Stimulated activated memory B cell treated with anti-CD40 and anti-IgM and Interleukin-4, amounts not matched to agents 10 μg/mL and 1 μg/mL and 100 μg/mL, for 72 hours (primary cell): Measurements from ENCODE around the gene DOCK2.

ENCODE experiments used
- ATAC-seq: fragments of 150-1000 bp; cut with Tn5 transposase; 2 replicates; pipeline ENCODE4 v1.10.0; 2021
- H3K27ac Mint-ChIP-seq: one replicate; pipeline ENCODE4 v1.8.0; 2022; ENCODE audit warnings: mild to moderate bottlenecking, mixed read lengths
- H3K27me3 Mint-ChIP-seq: one replicate; pipeline ENCODE4 v1.8.0; 2022; ENCODE audit warnings: mixed read lengths
- H3K36me3 Mint-ChIP-seq: one replicate; pipeline ENCODE4 v1.8.0; 2022; ENCODE audit warnings: mixed read lengths
- H3K4me1 Mint-ChIP-seq: one replicate; pipeline ENCODE4 v1.8.0; 2022; ENCODE audit warnings: mixed read lengths
- H3K4me3 Mint-ChIP-seq: one replicate; pipeline ENCODE4 v1.8.0; 2022; ENCODE audit warnings: mild to moderate bottlenecking, moderate library complexity, mixed read lengths
- H3K9me3 Mint-ChIP-seq: one replicate; pipeline ENCODE4 v1.8.0; 2022; ENCODE audit warnings: mixed read lengths

The DOCK2 gene

DNA sequence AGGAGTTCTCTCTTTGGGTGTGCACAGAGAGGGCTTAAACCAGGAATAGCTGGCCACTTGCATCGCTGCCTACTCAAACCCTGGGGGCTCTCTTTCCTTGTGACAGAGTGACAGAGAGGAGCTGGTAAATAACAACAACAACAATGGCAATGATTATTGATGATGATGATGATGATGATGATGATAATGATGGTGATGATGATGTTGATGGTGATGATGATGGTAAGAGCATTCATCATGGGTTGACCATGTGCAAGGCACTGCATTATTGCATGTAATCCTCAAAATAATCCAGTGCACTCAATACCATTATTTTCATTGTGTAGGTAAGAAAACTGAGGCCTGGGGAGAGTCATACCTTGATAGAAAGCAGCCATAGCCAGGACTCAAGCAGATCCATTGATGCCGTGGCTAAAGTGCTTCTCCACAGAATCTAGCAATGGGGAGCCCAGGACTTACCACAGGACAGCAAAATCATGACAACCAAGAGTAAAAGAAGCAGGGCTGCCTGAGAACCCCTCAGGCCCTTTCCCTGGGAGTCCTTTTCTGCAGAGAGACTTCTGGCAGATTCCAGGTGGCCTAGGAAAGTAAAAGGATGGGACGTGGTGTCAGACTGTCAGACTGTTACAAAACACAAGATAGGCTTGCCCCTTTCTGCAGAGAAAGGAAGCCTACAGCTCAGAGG lies 473.5 kb downstream of the DOCK2 start:
- H3K9me3 Mint-ChIP-seq: no peaks in the 10 kb centered on the region
- no peak overlapping the region for H3K4me3 Mint-ChIP-seq
- no peak for ATAC-seq
- H3K4me1 Mint-ChIP-seq: no peaks in the 10 kb centered on the region
- no peak overlapping the region for H3K27ac Mint-ChIP-seq
- H3K36me3 Mint-ChIP-seq: no peaks in the 10 kb centered on the region
- H3K27me3 Mint-ChIP-seq: peaks cover 11% of the 10 kb centered on the region

DNA sequence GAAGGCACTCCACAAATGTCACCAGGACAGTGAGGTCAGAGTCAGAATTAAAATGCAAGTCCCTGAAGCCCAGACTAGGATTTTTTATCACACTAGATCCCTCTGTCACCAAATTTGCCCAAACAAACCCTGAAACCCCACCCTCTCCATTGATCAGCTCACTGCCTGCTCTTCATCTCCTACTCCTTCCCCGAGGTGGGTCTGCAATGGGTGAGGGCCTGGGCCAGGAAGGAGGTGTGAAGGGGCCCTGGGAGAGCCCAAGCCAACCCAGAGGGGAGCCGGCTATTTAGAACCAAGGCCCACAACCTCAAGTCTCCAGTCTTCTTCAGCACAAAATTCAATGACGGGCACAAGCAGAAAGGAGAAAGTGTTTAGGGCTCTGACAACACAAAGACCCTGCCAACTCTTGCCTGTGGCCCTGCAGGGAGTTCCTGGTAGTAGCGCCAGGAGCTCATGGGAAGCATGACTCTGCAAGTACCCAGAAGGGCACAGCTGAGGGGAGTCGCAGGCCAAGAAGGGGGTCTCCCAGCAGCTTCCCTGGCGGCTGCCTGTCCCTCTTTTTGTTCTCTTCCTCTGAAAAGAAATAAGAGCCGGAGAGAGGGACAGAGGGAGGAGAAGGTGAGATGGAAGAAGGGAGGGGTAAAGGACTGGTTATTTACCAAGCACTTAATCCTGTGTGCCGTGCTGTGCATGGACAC lies 474.2 kb downstream of the DOCK2 start:
- Mint-ChIP-seq H3K27me3 (peaks cover 9% of the 10 kb centered on the region), H3K4me3 (no peak overlapping the region), H3K36me3 (no peaks in the 10 kb centered on the region), H3K9me3 (no peaks in the 10 kb centered on the region), H3K4me1 (no peaks in the 10 kb centered on the region), H3K27ac (no peak overlapping the region)
- ATAC-seq: no peak

DNA sequence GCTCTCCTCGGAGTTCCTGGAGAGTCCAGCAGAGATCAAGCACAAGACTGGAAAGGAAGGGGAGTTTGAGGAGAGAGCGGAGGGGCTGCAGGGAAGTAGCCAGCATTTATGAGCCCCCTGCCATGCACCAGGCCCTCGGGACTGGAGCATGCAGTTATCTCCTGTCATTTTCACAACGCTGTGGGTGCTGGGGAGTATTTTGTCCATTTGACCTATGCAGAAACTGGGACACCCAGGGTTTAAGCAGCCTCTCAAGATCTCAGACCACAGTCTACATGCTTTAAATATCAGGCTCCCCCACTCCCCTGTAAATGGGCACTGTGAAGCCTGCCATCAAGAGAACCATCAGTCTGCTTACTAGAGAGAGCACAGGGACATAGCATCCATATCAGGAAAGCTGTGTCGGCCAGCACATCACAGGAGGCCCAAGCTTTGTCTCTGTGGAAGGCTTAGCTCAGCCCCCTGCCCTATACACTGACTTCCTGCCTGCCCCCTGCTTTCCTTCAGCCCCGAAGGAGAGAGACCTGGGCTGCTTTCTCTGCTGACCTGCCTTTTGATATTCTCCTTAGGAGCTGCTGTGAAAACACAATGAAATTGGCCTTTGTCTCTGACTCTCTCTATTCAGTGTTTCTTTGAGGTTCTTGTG lies 475.9 kb downstream of the DOCK2 start:
- no peak overlapping the region for H3K4me3 Mint-ChIP-seq
- H3K27me3 Mint-ChIP-seq: peaks cover 7% of the 10 kb centered on the region
- H3K36me3 Mint-ChIP-seq: no peaks in the 10 kb centered on the region
- no peak for ATAC-seq
- no peaks in the 10 kb centered on the region for H3K9me3 Mint-ChIP-seq
- no peak overlapping the region for H3K27ac Mint-ChIP-seq
- no peaks in the 10 kb centered on the region for H3K4me1 Mint-ChIP-seq

DNA sequence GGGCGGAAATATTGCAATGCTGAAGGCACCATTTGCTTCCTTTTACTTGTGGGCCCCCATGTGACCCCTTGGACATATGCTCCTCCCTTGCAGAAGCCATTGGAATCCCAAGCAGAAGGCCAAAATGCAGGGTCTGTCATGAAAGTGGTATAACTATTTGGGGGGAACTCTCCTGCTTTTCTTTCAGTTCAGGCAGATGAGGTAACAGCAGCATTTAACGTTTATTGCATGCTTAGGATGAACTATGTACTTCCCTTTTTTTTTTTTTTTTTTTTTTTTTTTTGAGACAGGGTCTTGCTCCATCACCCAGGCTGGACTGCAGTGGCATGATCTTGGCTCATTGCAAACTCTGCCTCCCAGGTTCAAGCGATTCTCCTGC lies 476.4 kb downstream of the DOCK2 start:
- ATAC-seq: no peak
- Mint-ChIP-seq H3K4me3 (no peak overlapping the region), H3K27me3 (peaks cover 2% of the 10 kb centered on the region)

DNA sequence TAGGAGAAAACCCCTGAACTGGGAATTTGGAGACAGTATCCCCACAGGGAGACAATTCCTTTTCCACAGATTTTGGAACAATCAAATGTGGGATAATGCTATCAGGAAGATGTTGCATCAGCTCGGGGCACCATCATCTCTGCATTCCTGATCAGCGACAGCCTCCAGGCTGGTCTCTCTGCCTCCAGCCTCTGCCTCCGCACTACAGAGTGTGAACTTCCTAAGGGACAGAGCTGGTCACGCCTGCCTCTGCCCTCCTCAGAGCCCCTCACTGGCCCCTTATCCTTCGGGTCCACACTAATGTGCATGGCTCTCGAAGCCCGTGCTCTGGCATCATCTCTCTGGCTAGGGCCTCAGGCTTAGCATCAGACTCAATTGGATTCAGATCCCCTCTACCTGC lies 477.2 kb downstream of the DOCK2 start:
- H3K9me3 Mint-ChIP-seq: no peaks in the 10 kb centered on the region
- no peak overlapping the region for H3K4me3 Mint-ChIP-seq
- no peaks in the 10 kb centered on the region for H3K4me1 Mint-ChIP-seq
- ATAC-seq: no peak
- no peaks in the 10 kb centered on the region for H3K36me3 Mint-ChIP-seq
- no peak overlapping the region for H3K27ac Mint-ChIP-seq
- H3K27me3 Mint-ChIP-seq: no peaks in the 10 kb centered on the region

More for the DNA sequence above, 476.4 kb downstream of the DOCK2 start:
- no peak overlapping the region for H3K27ac Mint-ChIP-seq
- no peaks in the 10 kb centered on the region for H3K9me3 Mint-ChIP-seq
- no peaks in the 10 kb centered on the region for H3K4me1 Mint-ChIP-seq
- no peaks in the 10 kb centered on the region for H3K36me3 Mint-ChIP-seq

DNA sequence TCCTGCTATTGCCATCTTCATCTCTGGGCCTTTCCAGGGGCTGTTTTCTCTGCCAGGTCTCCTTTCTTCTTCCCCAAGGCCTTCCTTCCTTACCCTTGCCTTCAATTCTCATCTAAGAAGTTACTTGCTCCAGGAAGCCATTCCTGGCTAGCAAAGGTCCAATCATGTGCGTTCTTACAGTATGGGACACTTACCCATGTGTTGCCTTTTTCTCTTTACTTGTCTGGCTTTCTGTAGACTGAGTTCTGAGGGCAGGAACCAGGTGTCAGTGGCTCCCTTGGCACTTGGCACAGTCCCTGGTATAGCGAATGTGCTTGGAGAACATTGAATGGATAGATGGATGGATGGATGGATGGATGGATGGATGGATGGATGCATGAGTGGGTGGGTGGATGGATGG lies 478.9 kb downstream of the DOCK2 start:
- H3K27me3 Mint-ChIP-seq: peaks cover 9% of the 10 kb centered on the region
- no peak for ATAC-seq
- H3K4me1 Mint-ChIP-seq: no peaks in the 10 kb centered on the region
- H3K36me3 Mint-ChIP-seq: no peaks in the 10 kb centered on the region
- no peak overlapping the region for H3K27ac Mint-ChIP-seq
- no peak overlapping the region for H3K4me3 Mint-ChIP-seq
- H3K9me3 Mint-ChIP-seq: no peaks in the 10 kb centered on the region

DNA sequence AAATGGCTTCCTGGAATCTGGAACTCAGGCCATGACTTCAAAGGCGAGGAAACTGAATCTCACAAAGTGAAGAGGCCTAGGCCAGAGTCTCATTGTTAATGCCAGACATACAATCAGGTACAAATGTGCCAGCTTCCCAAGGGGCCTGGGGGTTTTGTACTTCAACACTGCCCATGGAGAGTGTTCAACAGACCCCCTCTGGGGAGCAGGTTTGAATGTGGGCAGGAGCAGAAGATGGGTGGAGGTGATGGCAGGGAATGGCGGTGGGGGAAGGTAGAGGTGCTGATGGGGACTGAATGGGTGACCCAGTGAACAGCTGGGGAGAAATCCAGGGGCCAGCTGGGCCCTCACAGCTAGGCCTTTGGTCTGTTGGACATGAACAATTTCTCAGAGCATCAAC lies 480.7 kb downstream of the DOCK2 start:
- Mint-ChIP-seq H3K4me3 (no peak overlapping the region), H3K27ac (no peak overlapping the region), H3K36me3 (no peaks in the 10 kb centered on the region), H3K27me3 (peaks cover 21% of the 10 kb centered on the region), H3K9me3 (no peaks in the 10 kb centered on the region), H3K4me1 (no peaks in the 10 kb centered on the region)
- no peak for ATAC-seq

DNA sequence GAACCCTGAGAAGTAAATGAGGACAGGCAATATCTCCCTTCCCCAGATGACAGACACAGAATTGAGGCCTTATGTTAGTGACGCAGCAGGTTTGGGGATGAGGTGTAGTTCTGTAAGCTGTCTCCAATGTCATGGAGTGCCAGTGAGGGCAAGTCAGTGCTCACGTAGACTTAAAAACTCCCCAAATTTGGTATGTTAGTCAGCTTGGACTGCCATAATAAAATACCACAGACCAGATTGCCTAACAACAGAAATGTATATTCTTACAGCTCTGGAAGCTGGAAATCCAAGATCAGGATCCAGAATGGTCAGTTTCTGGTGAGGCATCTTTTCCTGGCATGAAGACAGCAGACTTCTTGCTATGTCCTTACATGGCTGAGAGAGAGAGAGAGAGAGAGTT lies 483.5 kb downstream of the DOCK2 start:
- Mint-ChIP-seq H3K36me3 (no peaks in the 10 kb centered on the region), H3K9me3 (peaks cover 4% of the 10 kb centered on the region)

DNA sequence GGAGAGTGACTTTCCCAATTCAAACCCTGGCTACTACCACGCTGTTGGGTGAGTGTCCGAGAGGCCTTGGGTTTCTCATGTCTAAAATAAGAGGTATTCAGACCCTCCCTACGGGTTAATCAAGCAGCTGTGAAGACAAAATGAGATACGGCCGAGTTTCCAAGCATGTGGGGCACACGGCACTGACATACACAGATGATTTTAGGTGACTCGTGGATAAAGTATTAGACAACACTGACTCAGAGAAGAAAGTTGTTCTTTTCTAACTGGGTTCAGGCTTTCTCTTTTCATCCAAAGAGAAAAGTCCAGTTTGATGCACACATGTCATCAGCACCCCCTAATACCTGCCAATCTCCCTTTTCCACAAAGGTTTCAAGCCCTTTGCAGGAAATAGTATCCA lies 484.2 kb downstream of the DOCK2 start:
- Mint-ChIP-seq H3K36me3 (no peaks in the 10 kb centered on the region), H3K4me1 (no peaks in the 10 kb centered on the region), H3K27ac (no peak overlapping the region), H3K27me3 (peaks cover 33% of the 10 kb centered on the region), H3K9me3 (peaks cover 10% of the 10 kb centered on the region), H3K4me3 (no peak overlapping the region)
- no peak for ATAC-seq

More for the DNA sequence above, 483.5 kb downstream of the DOCK2 start:
- H3K4me3 Mint-ChIP-seq: no peak overlapping the region
- H3K27me3 Mint-ChIP-seq: peaks cover 26% of the 10 kb centered on the region
- ATAC-seq: no peak
- no peak overlapping the region for H3K27ac Mint-ChIP-seq
- no peaks in the 10 kb centered on the region for H3K4me1 Mint-ChIP-seq

DNA sequence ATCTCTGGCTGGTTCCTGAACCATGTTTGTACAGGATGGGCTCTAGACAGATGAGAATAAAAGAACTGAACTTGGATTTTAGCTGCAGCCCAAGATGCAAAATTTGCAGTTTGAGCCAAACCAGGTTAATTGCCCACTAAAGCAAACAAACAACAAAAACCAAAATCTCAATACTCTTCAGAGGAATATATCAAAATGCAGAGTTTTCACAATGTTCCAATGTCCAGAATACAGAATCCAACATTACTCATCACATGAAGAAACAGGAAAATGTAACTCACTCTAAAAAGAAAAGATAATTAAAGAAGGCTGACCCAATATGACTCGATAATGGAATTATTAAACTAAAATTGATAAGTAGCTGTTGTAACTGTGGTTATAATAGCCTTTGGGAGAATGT lies 489.0 kb downstream of the DOCK2 start:
- peaks cover 39% of the 10 kb centered on the region for H3K27me3 Mint-ChIP-seq

DNA sequence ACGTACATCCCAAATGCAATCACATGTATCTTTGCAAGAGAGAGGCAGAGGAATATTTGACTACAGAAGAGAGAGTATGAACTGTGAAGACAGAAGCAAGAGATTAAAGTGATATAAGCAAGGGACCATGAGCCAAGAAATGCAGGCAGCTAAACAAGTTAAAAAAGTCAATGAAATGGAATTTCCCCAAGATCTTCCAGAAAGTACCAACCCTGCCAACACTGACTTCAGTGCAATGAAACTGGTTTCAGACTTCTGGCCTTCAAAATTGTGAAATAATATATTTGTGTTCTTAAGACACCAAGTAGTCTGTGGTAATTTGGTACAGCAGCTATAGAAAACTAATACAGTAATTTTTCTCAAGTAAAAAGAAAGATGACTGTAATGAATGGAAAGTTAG lies 489.6 kb downstream of the DOCK2 start:
- no peak for ATAC-seq
- Mint-ChIP-seq H3K36me3 (no peaks in the 10 kb centered on the region), H3K27me3 (peaks cover 39% of the 10 kb centered on the region), H3K9me3 (peaks cover 18% of the 10 kb centered on the region), H3K27ac (no peak overlapping the region), H3K4me1 (no peaks in the 10 kb centered on the region), H3K4me3 (no peak overlapping the region)

More for the DNA sequence above, 489.0 kb downstream of the DOCK2 start:
- Mint-ChIP-seq H3K4me1 (no peaks in the 10 kb centered on the region), H3K9me3 (peaks cover 18% of the 10 kb centered on the region), H3K4me3 (no peak overlapping the region), H3K36me3 (no peaks in the 10 kb centered on the region), H3K27ac (no peak overlapping the region)
- ATAC-seq: no peak

DNA sequence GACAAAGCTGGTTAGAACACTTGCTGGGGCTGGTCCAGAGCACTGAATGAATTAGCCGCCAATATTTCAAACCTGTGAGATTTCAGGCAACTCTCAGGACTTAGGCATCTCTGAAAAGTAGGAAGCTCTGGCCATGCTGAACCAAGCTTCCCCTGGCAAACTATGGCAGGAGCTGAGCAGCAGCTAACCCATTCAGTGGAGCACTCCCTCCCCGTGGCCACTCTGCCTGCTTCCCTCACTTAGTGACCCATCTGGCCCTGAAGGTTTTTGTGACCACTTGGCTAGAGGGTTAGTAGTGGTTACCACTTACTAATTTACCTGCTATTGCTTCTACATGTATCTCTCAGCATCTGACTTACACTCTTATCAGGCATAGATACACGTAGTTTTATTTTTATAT lies 494.2 kb downstream of the DOCK2 start:
- peaks cover 32% of the 10 kb centered on the region for H3K27me3 Mint-ChIP-seq
- no peak overlapping the region for H3K4me3 Mint-ChIP-seq
- ATAC-seq: no peak
- no peaks in the 10 kb centered on the region for H3K4me1 Mint-ChIP-seq
- H3K9me3 Mint-ChIP-seq: peaks cover 9% of the 10 kb centered on the region
- no peaks in the 10 kb centered on the region for H3K36me3 Mint-ChIP-seq
- H3K27ac Mint-ChIP-seq: no peak overlapping the region

DNA sequence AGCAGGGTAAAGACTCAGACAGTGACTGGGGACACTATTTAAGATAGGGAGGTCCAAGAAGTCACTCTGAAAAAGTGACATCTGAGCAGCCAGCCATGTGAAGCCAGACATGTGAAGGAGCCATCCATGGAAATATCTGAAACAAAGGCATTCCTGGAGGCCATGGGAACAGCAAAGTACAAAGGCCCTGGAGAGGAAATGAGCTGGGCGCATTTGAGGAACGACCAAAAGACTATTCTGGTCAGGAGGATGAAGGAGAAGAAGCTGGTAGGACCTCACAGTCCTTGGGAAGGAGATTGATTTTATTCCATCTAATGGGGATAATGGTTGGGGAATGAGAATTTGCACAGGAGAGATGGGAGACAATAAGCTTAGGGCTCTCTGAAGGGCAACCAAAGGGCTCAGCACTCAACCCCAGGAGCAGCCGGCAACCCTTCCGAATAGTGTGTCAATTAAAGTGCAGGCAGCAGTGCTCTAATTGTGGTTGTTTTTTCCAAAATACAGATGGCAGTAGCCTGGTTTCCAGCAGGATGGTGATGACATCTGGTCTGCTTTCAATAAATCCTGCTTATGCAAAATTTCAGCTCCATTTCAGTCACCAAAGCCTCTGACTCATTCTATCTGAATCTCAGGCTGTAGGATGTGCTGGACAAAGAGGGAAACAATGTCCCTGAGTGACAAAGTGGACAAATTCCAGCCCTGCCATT lies 495.3 kb downstream of the DOCK2 start:
- no peaks in the 10 kb centered on the region for H3K4me1 Mint-ChIP-seq
- no peak overlapping the region for H3K4me3 Mint-ChIP-seq
- no peaks in the 10 kb centered on the region for H3K9me3 Mint-ChIP-seq
- H3K27ac Mint-ChIP-seq: no peak overlapping the region
- ATAC-seq: no peak
- no peaks in the 10 kb centered on the region for H3K36me3 Mint-ChIP-seq
- peaks cover 28% of the 10 kb centered on the region for H3K27me3 Mint-ChIP-seq
